GM13976 (cell line): ENCODE results near the gene HAPLN3.

ENCODE experiments used
- DNase-seq: peaks from one replicate; pipeline ENCODE4 v3.0.0; 2012; ENCODE audit warnings: low spot score
- in situ Hi-C: fragments of 300-500 bp; cut with MboI; formaldehyde crosslinking; loops from one replicate; pipeline ENCODE4 v1.12.0; 2022; ENCODE audit warnings: low sequenced_read_pairs, mixed read lengths, inconsistent platforms; ENCODE audit not compliant: unreplicated experiment
- TF ChIP-seq, protein P1 (sequence below): IDR thresholded peaks from 2 replicates; pipeline ENCODE4 v1.5.1; 2012; ENCODE audit warnings: borderline replicate concordance, mild to moderate bottlenecking; ENCODE audit not compliant: insufficient read depth; ENCODE audit errors: extremely low read depth, missing control alignments, control extremely low read depth

Gene HAPLN3

GRCh38 chr15:88909956-88910831 is 14.8 kb upstream of the HAPLN3 start:
- DNase-seq = no peak
- TF ChIP-seq, protein P1, sequence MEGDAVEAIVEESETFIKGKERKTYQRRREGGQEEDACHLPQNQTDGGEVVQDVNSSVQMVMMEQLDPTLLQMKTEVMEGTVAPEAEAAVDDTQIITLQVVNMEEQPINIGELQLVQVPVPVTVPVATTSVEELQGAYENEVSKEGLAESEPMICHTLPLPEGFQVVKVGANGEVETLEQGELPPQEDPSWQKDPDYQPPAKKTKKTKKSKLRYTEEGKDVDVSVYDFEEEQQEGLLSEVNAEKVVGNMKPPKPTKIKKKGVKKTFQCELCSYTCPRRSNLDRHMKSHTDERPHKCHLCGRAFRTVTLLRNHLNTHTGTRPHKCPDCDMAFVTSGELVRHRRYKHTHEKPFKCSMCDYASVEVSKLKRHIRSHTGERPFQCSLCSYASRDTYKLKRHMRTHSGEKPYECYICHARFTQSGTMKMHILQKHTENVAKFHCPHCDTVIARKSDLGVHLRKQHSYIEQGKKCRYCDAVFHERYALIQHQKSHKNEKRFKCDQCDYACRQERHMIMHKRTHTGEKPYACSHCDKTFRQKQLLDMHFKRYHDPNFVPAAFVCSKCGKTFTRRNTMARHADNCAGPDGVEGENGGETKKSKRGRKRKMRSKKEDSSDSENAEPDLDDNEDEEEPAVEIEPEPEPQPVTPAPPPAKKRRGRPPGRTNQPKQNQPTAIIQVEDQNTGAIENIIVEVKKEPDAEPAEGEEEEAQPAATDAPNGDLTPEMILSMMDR = no peak
- in situ Hi-C loops = loop anchor here (5.0 to 10.0 kb wide), 2 partner anchors 97 to 275 kb away; no protein-coding TSS in a partner anchor

DNA sequence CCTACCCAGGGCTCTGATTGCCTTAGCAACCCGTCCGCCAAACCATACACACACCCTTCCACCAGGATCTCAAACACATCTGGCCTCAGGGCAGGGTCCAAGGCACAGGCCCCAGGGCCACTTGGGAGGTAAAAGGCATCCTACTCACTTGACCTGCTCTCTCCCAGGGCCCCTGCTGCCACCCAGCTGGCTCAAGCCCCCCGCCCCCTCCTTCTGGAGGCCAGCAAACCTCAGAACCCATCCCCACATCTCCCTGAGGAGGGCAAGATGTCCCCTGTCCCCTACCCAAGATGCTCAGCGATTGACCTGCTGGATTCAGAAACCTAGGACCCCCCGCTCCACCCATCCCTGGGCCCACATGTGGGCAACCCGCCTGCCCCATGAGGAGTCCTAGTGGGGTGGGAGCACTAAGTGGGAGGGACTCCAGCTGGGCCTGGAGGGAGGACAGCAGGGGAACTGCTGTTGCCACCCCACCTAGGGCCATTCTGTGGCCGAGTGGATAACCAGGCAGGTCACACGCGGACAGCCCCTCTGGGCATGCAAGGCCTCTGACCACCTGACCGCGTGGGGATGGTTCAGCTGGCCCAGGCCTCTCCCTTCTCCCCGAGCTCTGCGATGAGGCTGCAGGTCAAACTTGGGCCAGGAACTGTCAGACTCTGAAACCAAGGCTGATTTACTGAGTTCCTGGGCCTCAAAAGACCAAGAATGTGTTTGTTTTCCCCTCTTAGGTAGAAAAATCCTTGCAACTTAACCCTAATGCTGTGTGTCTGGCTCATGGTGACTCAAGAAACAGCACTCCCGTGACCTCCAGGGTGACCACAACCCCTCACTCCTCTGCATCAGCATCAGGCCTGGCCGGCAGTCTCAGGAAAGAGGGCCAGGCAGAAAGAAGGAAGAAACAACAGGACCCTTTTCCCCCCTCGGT is 13.6 kb upstream of the HAPLN3 start:
- in situ Hi-C loops = loop anchor here (5.0 to 10.0 kb wide), 2 partner anchors 98 to 276 kb away; no protein-coding TSS in a partner anchor
- DNase-seq = peak; percentile 11
- TF ChIP-seq, protein P1 = no peak

GRCh38 chr15:88908123-88908522 is 12.8 kb upstream of the HAPLN3 start:
- TF ChIP-seq, protein P1 = no peak
- DNase-seq = peak; percentile 13
- in situ Hi-C loops = loop anchor here (5.0 to 10.0 kb wide), 2 partner anchors 99 to 277 kb away; no protein-coding TSS in a partner anchor

DNA sequence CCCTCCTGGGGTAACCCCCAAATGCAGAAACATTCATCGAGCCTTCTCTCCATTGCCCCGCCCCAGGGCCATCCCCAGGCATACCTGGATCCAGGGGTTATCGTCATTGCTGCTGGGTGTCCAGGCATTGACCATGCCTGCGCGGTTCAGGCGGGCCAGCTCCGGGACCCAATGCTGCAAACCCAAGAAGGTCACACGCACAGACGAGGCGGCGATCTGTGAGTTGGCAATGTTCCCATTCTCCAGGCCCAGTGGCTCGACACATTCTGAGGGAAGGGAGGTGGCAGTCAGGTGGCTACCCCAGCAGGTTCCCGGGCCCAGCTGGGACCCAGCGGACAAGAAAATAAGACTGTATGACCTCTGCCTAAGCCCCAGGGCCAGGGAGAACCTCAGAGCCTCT is 11.8 kb upstream of the HAPLN3 start:
- in situ Hi-C loops = loop anchor here (5.0 to 10.0 kb wide), 2 partner anchors 100 to 278 kb away; no protein-coding TSS in a partner anchor
- DNase-seq = peak; percentile 11
- TF ChIP-seq, protein P1 = no peak

DNA sequence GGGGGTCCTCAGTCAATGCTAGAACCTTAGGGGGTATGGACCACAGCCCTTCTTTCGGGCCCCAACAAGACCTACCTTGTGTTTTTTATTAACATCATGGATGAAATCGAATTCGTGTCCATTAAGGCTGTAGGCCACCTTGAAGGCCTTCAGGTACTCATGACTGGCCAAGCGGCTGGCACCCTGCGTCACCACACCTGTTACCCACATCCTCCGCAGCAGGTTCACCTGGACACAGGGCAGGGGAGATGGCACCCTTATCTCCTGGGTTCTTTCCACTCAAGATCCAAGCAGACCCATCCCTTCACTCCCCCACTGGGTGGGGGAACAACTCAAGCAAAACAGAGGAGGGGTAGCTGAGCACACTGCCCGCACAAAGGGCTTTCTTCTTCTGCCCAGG is 11.2 kb upstream of the HAPLN3 start:
- in situ Hi-C loops = loop anchor here (5.0 to 10.0 kb wide), 2 partner anchors 101 to 278 kb away; no protein-coding TSS in a partner anchor
- no peak for DNase-seq
- TF ChIP-seq, protein P1 = no peak

- DNase-seq = no peak
- TF ChIP-seq, protein P1 = no peak
- in situ Hi-C loops = loop anchor here (5.0 to 10.0 kb wide), 2 partner anchors 101 to 279 kb away; no protein-coding TSS in a partner anchor
These were observed 10.8 kb upstream of the HAPLN3 start for GRCh38 chr15:88906130-88906529.
